ENCODE results near the gene FASN. TPM values are rescaled to one million over a fixed set of nuclear protein-coding genes. Genes with fewer than 3 reads are reported as not detected.

FASN gene
- total and polyA plus RNA-seq, 2 donors (not counting 1 experiment from before 2014, with no cell fraction given): 19.4 to 35.6 TPM

DNA sequence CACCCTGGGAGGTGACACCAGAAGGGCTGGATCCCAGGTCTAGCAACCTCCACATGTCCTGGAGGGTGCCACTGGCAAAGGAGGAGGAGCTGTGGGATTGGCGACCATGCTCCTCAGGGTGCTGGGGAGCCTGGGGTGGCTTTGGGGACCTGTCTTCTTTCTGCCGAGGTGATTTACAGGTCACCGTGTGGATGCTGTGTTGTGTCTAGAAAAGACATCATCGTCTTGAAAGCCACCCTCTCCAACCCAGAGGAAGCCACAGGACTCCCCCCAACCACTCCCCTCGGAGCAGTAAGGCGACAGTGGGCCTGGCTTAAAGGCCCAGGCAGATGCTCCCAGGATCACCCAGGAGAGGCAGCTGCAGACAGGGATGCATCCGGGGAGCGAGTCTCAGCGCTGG is 29.7 kb upstream of the FASN start:
- ATAC-seq (ENCODE audit: low read depth) (no peak), DNase-seq (no peak)
- Histone ChIP-seq H3K4me3 (ENCODE audit: control extremely low read depth in 1 of 5, extremely low read depth in 1 of 5, insufficient read depth in 1 of 5, low read depth in 2 of 5, low read length in 4 of 5) (no peak overlapping the region), H3K79me2 (ENCODE audit: control insufficient read depth, insufficient read depth, low read length) (no peaks in the 10 kb centered on the region), H3K4me2 (replicated peaks; ENCODE audit: low read depth, low read length, poor library complexity, severe bottlenecking) (no peak overlapping the region), H3K4me1 (ENCODE audit: control insufficient read depth in 2 of 2, insufficient read depth in 2 of 2, low read length in 2 of 2) (no peaks in the 10 kb centered on the region), H2AFZ (ENCODE audit: insufficient read depth, low read depth, low read length, poor library complexity, severe bottlenecking) (no peak overlapping the region), H3K36me3 (replicated peaks in 1 of 2; ENCODE audit: control extremely low read depth in 1 of 2, control insufficient read depth in 1 of 2, extremely low read depth in 1 of 2, insufficient read depth in 2 of 2, low read length in 1 of 2) (no peaks in the 10 kb centered on the region), H3K9ac (ENCODE audit: low read length) (no peak overlapping the region), H3K9me3 (ENCODE audit: control extremely low read depth in 1 of 3, control insufficient read depth in 2 of 3, insufficient read depth in 1 of 3, low read length in 2 of 3) (no peaks in the 10 kb centered on the region), H3K27ac (ENCODE audit: low read length in 2 of 2) (no peak overlapping the region), H3K27me3 (replicated peaks in 1 of 4; ENCODE audit: control extremely low read depth in 1 of 4, control insufficient read depth in 3 of 4, insufficient read depth in 4 of 4, low read length in 3 of 4) (no peaks in the 10 kb centered on the region), H4K20me1 (ENCODE audit: control insufficient read depth, insufficient read depth, low read length, poor library complexity, severe bottlenecking) (no peaks in the 10 kb centered on the region)
- Mint-ChIP-seq H3K27ac (no peak overlapping the region), H3K4me3 (no peak overlapping the region), H3K9me3 (ENCODE audit: insufficient read depth) (no peaks in the 10 kb centered on the region), H3K27me3 (no peaks in the 10 kb centered on the region), H3K4me1 (peaks cover 2% of the 10 kb centered on the region)
- ChIA-PET POLR2A (interaction anchor here (0.7 kb wide), 1 partner anchor 312 kb away, joined by 3 read pairs; no protein-coding TSS in a partner anchor), CTCF (no interaction called here)
- intact Hi-C loops (cut with micrococcal nuclease): no loop called here
- TF ChIP-seq, protein P1, sequence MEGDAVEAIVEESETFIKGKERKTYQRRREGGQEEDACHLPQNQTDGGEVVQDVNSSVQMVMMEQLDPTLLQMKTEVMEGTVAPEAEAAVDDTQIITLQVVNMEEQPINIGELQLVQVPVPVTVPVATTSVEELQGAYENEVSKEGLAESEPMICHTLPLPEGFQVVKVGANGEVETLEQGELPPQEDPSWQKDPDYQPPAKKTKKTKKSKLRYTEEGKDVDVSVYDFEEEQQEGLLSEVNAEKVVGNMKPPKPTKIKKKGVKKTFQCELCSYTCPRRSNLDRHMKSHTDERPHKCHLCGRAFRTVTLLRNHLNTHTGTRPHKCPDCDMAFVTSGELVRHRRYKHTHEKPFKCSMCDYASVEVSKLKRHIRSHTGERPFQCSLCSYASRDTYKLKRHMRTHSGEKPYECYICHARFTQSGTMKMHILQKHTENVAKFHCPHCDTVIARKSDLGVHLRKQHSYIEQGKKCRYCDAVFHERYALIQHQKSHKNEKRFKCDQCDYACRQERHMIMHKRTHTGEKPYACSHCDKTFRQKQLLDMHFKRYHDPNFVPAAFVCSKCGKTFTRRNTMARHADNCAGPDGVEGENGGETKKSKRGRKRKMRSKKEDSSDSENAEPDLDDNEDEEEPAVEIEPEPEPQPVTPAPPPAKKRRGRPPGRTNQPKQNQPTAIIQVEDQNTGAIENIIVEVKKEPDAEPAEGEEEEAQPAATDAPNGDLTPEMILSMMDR (IDR thresholded peaks at IDR 0.05): no peak
- no peak for TF ChIP-seq EZH2 (IDR thresholded peaks at IDR 0.05; ENCODE audit: borderline replicate concordance, insufficient read depth, low read depth, low read length, poor library complexity, severe bottlenecking)
- WGBS (ENCODE audit: insufficient coverage): 97% methylated on average over 9 of the region's 9 CpGs

DNA sequence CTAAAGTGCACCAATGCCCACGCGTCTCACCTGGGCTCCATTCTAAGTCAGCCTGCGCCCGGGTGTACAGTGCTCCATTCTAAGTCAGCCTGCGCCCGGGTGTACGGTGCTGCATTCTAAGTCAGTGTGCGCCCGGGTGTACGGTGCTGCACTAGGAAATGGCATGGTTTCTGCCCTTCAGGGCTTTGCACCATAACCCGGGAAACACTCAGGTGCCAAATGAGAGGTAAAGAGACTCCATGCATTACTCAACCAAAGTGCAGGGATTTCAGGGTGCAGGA is 29.2 kb upstream of the FASN start:
- ATAC-seq (ENCODE audit: low read depth): no peak
- no peak for TF ChIP-seq EZH2 (IDR thresholded peaks at IDR 0.05; ENCODE audit: borderline replicate concordance, insufficient read depth, low read depth, low read length, poor library complexity, severe bottlenecking)
- TF ChIP-seq, protein P1 (IDR thresholded peaks at IDR 0.05): no peak
- H3K27ac ChIP-seq (ENCODE audit: low read length in 2 of 2): no peak overlapping the region
- H4K20me1 ChIP-seq (ENCODE audit: control insufficient read depth, insufficient read depth, low read length, poor library complexity, severe bottlenecking): no peaks in the 10 kb centered on the region
- Mint-ChIP-seq H3K27me3 (no peaks in the 10 kb centered on the region), H3K4me1 (peaks cover 2% of the 10 kb centered on the region), H3K9me3 (ENCODE audit: insufficient read depth) (no peaks in the 10 kb centered on the region), H3K4me3 (no peak overlapping the region), H3K27ac (no peak overlapping the region)
- no peak overlapping the region for H3K9ac ChIP-seq (ENCODE audit: low read length)
- no peak overlapping the region for H3K4me2 ChIP-seq (replicated peaks; ENCODE audit: low read depth, low read length, poor library complexity, severe bottlenecking)
- 97% methylated on average over 6 of the region's 11 CpGs for WGBS (ENCODE audit: insufficient coverage)
- DNase-seq: no peak
- ChIA-PET CTCF (no interaction called here), POLR2A (no interaction called here)
- no peaks in the 10 kb centered on the region for H3K79me2 ChIP-seq (ENCODE audit: control insufficient read depth, insufficient read depth, low read length)
- H3K4me1 ChIP-seq (ENCODE audit: control insufficient read depth in 2 of 2, insufficient read depth in 2 of 2, low read length in 2 of 2): no peaks in the 10 kb centered on the region
- no peaks in the 10 kb centered on the region for H3K27me3 ChIP-seq (replicated peaks in 1 of 4; ENCODE audit: control extremely low read depth in 1 of 4, control insufficient read depth in 3 of 4, insufficient read depth in 4 of 4, low read length in 3 of 4)
- no peak overlapping the region for H3K4me3 ChIP-seq (ENCODE audit: control extremely low read depth in 1 of 5, extremely low read depth in 1 of 5, insufficient read depth in 1 of 5, low read depth in 2 of 5, low read length in 4 of 5)
- no peak overlapping the region for H2AFZ ChIP-seq (ENCODE audit: insufficient read depth, low read depth, low read length, poor library complexity, severe bottlenecking)
- intact Hi-C loops (cut with micrococcal nuclease): no loop called here
- H3K9me3 ChIP-seq (ENCODE audit: control extremely low read depth in 1 of 3, control insufficient read depth in 2 of 3, insufficient read depth in 1 of 3, low read length in 2 of 3): no peaks in the 10 kb centered on the region
- no peaks in the 10 kb centered on the region for H3K36me3 ChIP-seq (replicated peaks in 1 of 2; ENCODE audit: control extremely low read depth in 1 of 2, control insufficient read depth in 1 of 2, extremely low read depth in 1 of 2, insufficient read depth in 2 of 2, low read length in 1 of 2)

All from B cell (primary cell).